H7 (cell line): ENCODE results near the gene SHD. TPM values are rescaled to one million over a fixed set of nuclear protein-coding genes. Genes with fewer than 3 reads are reported as not detected.
"Not testable (repeated sequence)": the region's sequence is repeated elsewhere in the genome, so short reads cannot be mapped to it uniquely, and the experiment has no call there.

ENCODE experiments used
- DNase-seq: peaks from one replicate; pipeline ENCODE4 v3.0.0; 2012
- H3K27me3 ChIP-seq: 2 replicates; pipeline ENCODE4 v1.6.0; 2011; ENCODE audit warnings: mild to moderate bottlenecking, low read length; ENCODE audit not compliant: control insufficient read depth, insufficient read depth
- H3K36me3 ChIP-seq: replicated peaks from 2 replicates; pipeline ENCODE4 v1.5.1; 2011; ENCODE audit warnings: low read length; ENCODE audit not compliant: control insufficient read depth, insufficient read depth
- H3K4me3 ChIP-seq: 2 replicates; pipeline ENCODE4 v1.5.1; 2011; ENCODE audit warnings: low read depth, mild to moderate bottlenecking, control low read depth, low read length, moderate library complexity; ENCODE audit not compliant: insufficient read depth
- total RNA-seq: library from RNA; depleted of rRNA; stranded (reverse); fragments of >200 nt; shearing (Covaris generic); gene quantifications from 2 replicates; pipeline ENCODE4 v1.2.3, GENCODE V29; 2014; rRNA removed

Gene SHD
- total RNA-seq: 1.3 and 1.5 TPM in 2 replicates

- peak within 1 kb of the TSS; percentile 61 for H3K4me3 ChIP-seq
- peak; percentile 94 for DNase-seq
Measured at GRCh38 chr19:4278419-4279266, at the start of gene SHD. SHD (plus strand) TSS chr19:4279266; CDS start chr19:4280064, 798 bp downstream.

GRCh38 chr19:4230237-4230636 is 48.8 kb upstream of the SHD start:
- not testable (repeated sequence) for H3K27me3 ChIP-seq, H3K4me3 ChIP-seq, DNase-seq, H3K36me3 ChIP-seq

More at GRCh38 chr19:4278419-4279266, at the start of gene SHD:
- H3K27me3 ChIP-seq: peaks cover 46% of the 10 kb centered on the region
- no peaks in the 10 kb centered on the region for H3K36me3 ChIP-seq

- H3K4me3 ChIP-seq, H3K36me3 ChIP-seq, H3K27me3 ChIP-seq, DNase-seq: not testable (repeated sequence)
Measured at GRCh38 chr19:4231521-4231920, 47.5 kb upstream of the SHD start.

- not testable (repeated sequence) for H3K36me3 ChIP-seq, DNase-seq, H3K4me3 ChIP-seq, H3K27me3 ChIP-seq
Measured at GRCh38 chr19:4232139-4232538, 46.9 kb upstream of the SHD start.

GRCh38 chr19:4232614-4233281 is 46.3 kb upstream of the SHD start:
- Histone ChIP-seq H3K27me3 (no peaks in the 10 kb centered on the region), H3K4me3 (no peak overlapping the region), H3K36me3 (no peaks in the 10 kb centered on the region)
- peak; percentile 62 for DNase-seq

- H3K4me3 ChIP-seq: no peak overlapping the region
- DNase-seq: peak; percentile 92
Measured at GRCh38 chr19:4233282-4233853, 45.7 kb upstream of the SHD start.

GRCh38 chr19:4234142-4234861 is 44.8 kb upstream of the SHD start:
- H3K27me3 ChIP-seq: no peaks in the 10 kb centered on the region
- H3K4me3 ChIP-seq: no peak overlapping the region
- peak; percentile 59 for DNase-seq
- H3K36me3 ChIP-seq: no peaks in the 10 kb centered on the region

More at GRCh38 chr19:4233282-4233853, 45.7 kb upstream of the SHD start:
- no peaks in the 10 kb centered on the region for H3K36me3 ChIP-seq
- no peaks in the 10 kb centered on the region for H3K27me3 ChIP-seq

- Histone ChIP-seq H3K4me3 (no peak overlapping the region), H3K27me3 (no peaks in the 10 kb centered on the region), H3K36me3 (no peaks in the 10 kb centered on the region)
- no peak for DNase-seq
Measured at GRCh38 chr19:4234862-4235201, 44.2 kb upstream of the SHD start.

- not testable (repeated sequence) for DNase-seq, H3K4me3 ChIP-seq, H3K36me3 ChIP-seq, H3K27me3 ChIP-seq
Measured at GRCh38 chr19:4237510-4237909, 41.6 kb upstream of the SHD start.

- H3K4me3 ChIP-seq: no peak overlapping the region
- H3K36me3 ChIP-seq: no peaks in the 10 kb centered on the region
- H3K27me3 ChIP-seq: no peaks in the 10 kb centered on the region
- no peak for DNase-seq
Measured at GRCh38 chr19:4238831-4239230, 40.2 kb upstream of the SHD start.

GRCh38 chr19:4241824-4242430 is 37.1 kb upstream of the SHD start:
- H3K4me3 ChIP-seq: no peak overlapping the region
- no peak for DNase-seq
- H3K27me3 ChIP-seq: no peaks in the 10 kb centered on the region

GRCh38 chr19:4245938-4246337 is 33.1 kb upstream of the SHD start:
- H3K27me3 ChIP-seq, H3K36me3 ChIP-seq, H3K4me3 ChIP-seq, DNase-seq: not testable (repeated sequence)

More at GRCh38 chr19:4241824-4242430, 37.1 kb upstream of the SHD start:
- no peaks in the 10 kb centered on the region for H3K36me3 ChIP-seq

GRCh38 chr19:4246767-4247593 is 32.1 kb upstream of the SHD start, which contains the start of gene YJU2:
YJU2 (plus strand) TSS chr19:4247080; CDS start chr19:4247147, 67 bp downstream.
- no peaks in the 10 kb centered on the region for H3K27me3 ChIP-seq
- H3K4me3 ChIP-seq: peak within 1 kb of the TSS; percentile 80
- DNase-seq: peak; percentile 99
- H3K36me3 ChIP-seq: peaks cover 9% of the 10 kb centered on the region
